Measurements from ENCODE around the gene CETN3.
"Not testable (repeated sequence)": the region's sequence is repeated elsewhere in the genome, so short reads cannot be mapped to it uniquely, and the experiment has no call there.

CETN3 gene

GRCh38 chr5:90383903-90384302 lies 25.7 kb downstream of the CETN3 start:
- DNase-seq (ENCODE audit: low read depth), result no peak

GRCh38 chr5:90381213-90381929 lies 28.2 kb downstream of the CETN3 start:
- no peak for DNase-seq (ENCODE audit: low read depth)

- DNase-seq (ENCODE audit: low read depth), result no peak
Observed at GRCh38 chr5:90379652-90380051, 29.9 kb downstream of the CETN3 start.

GRCh38 chr5:90378752-90379151 lies 30.8 kb downstream of the CETN3 start:
- no peak for DNase-seq (ENCODE audit: low read depth)

DNA sequence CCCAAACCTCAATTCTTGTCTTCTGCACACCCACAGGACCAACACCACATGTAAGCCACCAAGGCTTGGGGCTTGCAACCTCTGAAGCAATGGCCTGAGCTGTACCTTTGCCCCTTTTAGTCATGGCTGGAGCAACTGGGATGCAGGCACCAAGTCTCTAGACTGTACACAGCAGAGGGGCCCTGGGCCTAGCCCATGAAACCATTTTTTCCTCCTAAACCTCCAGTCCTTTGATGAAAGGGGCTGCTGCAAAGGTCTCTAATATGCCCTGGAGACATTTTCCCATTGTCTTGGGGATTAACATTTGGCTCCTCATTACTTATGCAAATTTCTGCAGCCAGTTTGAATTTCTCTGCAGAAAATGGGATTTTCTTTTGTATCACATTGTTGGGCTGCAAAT lies 38.3 kb downstream of the CETN3 start:
- DNase-seq (ENCODE audit: low read depth), result not testable (repeated sequence)

DNA sequence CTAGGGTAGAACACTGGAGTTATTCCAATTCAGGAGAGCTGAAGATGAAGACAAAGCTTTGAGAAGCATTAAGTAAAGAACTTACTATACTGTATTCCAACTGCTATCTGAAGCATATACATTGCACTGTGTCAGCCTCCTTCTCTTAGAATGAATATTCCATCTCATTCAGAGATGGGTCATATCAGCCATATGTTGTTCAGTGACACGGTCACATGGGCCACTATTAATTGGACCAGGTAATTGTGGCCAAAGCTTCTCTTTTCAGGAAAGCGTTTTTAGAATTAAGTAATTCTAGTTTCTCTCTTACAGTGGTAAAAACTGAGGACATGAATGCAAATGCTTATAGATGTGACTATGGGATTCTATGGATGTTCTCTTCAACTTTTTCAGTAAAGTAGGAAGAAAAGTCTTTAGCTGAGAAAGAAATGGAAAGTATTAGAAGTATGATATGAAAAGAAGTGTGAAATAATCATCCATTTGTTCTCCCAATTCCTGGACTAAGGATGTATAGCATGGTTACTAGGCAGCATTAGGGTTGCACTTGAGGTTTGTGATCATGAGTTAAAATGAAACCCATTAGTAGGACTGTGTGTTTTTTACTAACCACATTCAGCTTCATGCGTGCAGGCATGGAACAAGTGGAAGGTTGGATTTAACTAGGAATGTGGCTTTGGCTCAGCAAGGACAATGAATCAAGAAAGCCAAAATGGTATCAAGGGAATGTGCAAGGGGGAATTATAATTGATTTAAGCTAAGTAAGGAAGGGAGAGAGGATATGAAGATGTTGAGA lies 40.9 kb downstream of the CETN3 start:
- no peak for DNase-seq (ENCODE audit: low read depth)

GRCh38 chr5:90367879-90368278 lies 41.7 kb downstream of the CETN3 start:
- DNase-seq (ENCODE audit: low read depth), result no peak

DNA sequence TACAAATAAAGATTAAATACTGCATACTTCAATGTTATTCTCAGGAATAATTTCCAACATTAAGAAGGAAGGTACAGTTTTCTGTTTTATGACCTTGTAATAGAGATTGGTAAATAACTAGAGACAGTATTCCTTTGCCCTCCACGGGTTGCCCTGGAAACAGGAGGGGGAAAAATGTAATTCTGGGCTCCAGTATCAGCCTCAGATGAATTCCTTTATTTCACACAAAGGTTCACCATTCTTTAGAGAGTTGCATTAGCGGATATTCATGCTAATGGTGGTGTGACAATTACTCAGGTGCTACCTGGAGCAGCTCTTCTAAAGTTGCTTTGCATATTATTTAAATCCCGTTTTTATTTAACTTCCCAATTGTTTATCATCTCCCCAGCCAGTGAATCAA lies 42.6 kb downstream of the CETN3 start:
- DNase-seq (ENCODE audit: low read depth), result no peak

DNA sequence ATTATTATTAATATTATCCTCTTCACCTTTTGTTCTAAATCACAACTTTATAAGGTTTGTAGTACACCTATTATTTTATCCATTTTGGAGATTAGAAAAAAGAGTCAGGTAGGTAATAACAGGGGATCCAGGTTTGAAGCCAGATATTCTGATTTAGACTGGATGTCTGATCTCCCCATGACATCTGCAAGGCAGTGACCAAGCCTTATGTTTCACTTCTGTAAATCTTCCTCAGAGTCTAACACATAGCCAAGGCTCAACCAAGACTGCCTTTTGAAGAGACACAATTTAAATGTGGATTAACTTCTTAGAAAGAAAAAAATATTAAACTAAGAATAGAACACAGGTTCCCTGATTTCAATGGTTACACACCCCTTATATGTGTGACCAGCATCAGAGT lies 44.2 kb downstream of the CETN3 start:
- DNase-seq (ENCODE audit: low read depth), result no peak

DNA sequence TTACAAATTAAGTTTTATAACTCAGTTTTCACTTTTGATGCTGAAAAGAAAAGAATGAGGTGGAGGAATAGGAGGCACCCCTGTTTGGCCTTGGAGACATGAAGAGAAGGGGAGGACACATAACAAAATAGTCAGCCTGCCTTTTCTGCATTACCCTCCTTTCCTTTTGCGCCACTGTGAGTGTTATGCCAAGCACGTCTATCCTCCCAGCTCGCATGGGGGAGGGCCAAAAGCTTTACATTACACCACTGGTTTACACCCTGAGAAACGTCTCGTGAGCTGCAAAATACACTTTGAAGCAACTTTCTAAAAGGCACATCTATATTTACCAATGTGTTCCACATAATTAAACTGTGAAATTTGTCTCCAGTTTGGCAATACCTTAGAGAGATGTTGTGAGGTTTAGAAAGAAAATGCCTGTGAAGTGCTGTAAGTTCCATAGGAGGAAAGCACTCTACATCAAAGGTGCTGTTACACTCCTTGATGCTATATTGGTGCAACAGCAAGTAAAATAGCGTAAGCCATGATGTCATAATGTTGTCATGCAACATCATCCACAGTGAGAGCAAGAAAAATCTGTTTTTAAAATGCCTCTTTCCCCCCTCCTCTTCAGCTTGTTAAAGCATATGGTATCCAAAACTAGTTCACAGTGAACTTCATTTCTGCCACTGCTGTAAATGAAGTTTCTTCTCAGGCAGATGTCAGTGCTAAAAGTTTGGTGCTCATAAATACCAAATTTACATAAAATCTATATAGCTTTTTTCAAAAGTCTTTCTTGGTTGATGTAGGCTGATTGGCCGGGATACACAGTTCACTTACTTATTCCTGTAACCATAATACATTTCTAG lies 50.3 kb downstream of the CETN3 start:
- no peak for DNase-seq (ENCODE audit: low read depth)

GRCh38 chr5:90356622-90357021 lies 52.9 kb downstream of the CETN3 start:
- DNase-seq (ENCODE audit: low read depth), result no peak

DNA sequence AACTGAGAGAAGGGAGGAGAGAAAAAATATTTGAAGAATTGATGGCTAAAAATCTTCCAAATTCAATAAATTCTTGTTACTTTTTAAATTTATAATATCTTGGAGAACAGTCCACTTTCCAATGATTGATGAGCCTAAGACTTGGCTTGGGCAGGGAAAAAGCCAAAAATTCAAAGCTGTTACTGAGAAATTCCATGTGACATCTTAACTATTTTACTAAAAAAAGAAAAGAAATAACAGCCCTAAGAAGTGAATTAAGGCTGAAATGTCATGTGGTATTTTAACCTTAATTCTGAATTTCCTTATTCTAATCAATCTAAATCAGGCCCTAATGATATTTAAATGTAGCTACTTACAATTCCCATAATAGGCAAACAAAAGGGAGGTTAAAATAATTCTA lies 53.4 kb downstream of the CETN3 start:
- no peak for DNase-seq (ENCODE audit: low read depth)

DNA sequence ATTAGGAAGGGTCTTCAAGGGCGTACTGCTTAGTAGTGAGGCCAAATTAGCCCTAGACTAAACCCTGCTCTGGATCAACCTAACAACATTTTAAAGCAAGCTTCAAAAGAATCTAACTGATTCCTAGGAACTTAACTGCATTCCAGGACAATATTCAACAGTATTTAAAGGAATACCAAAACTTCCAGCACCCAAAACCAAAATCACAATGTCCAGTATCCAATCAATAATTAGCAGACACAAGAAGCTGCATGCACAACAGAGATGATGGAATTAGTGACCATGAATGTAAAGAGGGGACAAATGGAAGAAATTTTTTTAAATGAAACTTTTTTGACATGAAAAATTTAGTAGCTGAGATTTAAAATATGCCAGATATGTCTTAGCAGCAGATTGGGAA lies 53.9 kb downstream of the CETN3 start:
- DNase-seq (ENCODE audit: low read depth), result no peak

GRCh38 chr5:90353254-90353653 lies 56.3 kb downstream of the CETN3 start:
- DNase-seq (ENCODE audit: low read depth), result no peak

DNA sequence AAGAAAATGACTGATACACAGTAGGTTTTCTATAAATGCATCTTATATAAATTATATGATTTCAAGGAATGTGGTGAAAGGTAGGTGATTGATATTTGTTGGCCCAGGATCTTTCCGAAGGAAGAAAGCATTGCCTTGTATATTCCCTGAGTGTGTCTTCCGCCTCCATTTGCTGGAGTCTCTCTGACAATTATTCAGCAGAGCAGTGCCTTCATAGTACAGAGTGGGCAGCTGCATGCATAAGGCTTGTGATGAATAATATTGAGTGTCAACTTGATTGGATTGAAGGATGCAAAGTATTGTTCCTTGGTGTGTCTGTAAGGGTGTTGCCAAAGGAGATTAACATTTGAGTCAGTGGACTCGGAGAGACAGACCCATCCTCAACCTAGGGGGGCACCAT lies 58.5 kb downstream of the CETN3 start:
- no peak for DNase-seq (ENCODE audit: low read depth)

GRCh38 chr5:90347462-90347861 lies 62.1 kb downstream of the CETN3 start:
- DNase-seq (ENCODE audit: low read depth), result no peak

DNA sequence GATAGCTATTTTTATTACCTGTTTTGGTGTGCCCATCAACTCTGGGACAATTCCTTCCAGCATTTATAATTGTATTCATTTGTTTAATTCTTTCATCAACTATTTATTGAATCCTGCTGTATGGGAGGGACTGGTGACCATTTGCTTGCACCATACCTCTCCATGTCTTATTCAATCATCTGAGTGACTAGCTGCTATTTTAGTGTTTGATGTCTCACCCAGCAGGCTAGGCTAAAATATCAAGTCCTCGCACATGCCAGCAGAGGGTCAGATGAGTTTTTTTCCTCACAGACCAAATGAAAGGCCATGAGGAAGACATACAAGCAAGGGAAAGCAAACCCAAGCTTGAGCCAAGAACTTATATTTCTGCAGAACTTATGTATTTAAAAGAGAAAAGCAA lies 63.9 kb downstream of the CETN3 start:
- DNase-seq (ENCODE audit: low read depth), result no peak

- DNase-seq (ENCODE audit: low read depth), result no peak
Observed at GRCh38 chr5:90344689-90345088, 64.9 kb downstream of the CETN3 start.

- DNase-seq (ENCODE audit: low read depth), result not testable (repeated sequence)
Observed at GRCh38 chr5:90343731-90344130, 65.8 kb downstream of the CETN3 start.

DNA sequence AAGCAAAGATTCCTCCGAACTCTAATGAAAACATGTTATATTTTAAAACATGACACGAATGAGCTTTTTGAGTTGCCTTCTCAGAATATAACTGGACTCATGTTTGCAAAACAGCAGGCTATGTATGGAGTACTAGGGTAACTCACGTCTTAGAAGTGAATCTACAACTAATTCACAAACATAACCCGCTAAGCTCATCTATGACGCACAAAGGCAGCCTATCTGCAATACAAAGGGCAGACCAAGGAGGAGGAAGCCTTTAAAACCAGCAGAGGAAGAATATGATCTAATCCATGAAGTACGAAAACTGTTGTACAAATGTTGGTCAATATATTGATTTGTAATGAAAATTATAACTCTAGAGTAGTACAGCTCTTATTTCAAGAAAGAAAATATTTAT lies 67.0 kb downstream of the CETN3 start:
- no peak for DNase-seq (ENCODE audit: low read depth)

Data from ELR (cell line).